Activated naive CD4-positive, alpha-beta T cell treated with anti-CD3 and anti-CD28 coated beads, Interleukin-2, amount 10 ng/mL, durations not matched to agents 5 hours and 36 hours (primary cell): Measurements from ENCODE around the gene STX3. TPM values are rescaled to one million over a fixed set of nuclear protein-coding genes. Genes with fewer than 3 reads are reported as not detected.

Experiments used
- total RNA-seq, 2 experiments: library from RNA; stranded (reverse); gene quantifications; one replicate each; pipeline ENCODE4 v1.2.3, GENCODE V29; 2021

The STX3 gene
- 10 to 100 TPM; 39.3 to 40.2 TPM for total RNA-seq

GRCh38 chr11:59754859-59755700, at the start of gene STX3:
TSS of gene STX3 (plus strand) at chr11:59755376. CDS start at chr11:59755606, 230 bp downstream.

GRCh38 chr11:59713745-59714144, 41.4 kb upstream of the STX3 start, which contains the start of gene OR10V1:
TSS of gene OR10V1 (minus strand) at chr11:59713845. CDS start at chr11:59713845, 0 bp downstream.

GRCh38 chr11:59810189-59810910, 55.2 kb downstream of the STX3 start, which contains the start of gene MRPL16:
TSS of gene MRPL16 (minus strand) at chr11:59810778. CDS start at chr11:59810658, 120 bp downstream.

GRCh38 chr11:59845399-59845798, 90.2 kb downstream of the STX3 start, which contains the start of gene CBLIF:
TSS of gene CBLIF (minus strand) at chr11:59845499. CDS start at chr11:59845453, 46 bp downstream.

Other genes starting within 250 kb of the STX3 start
- gene OR4D9, start 243.8 kb upstream of the STX3 start, total RNA-seq: not detected
- 10 to 100 TPM; 38.6 to 41.1 TPM for gene OSBP, start 139.6 kb upstream of the STX3 start, total RNA-seq
- 10 to 100 TPM; 43.4 to 44.8 TPM for gene PATL1, start 86.3 kb upstream of the STX3 start, total RNA-seq
- gene OR10V1, start 41.5 kb upstream of the STX3 start, total RNA-seq: not detected
- 10 to 100 TPM; 60.9 to 65.9 TPM for gene MRPL16, start 55.4 kb downstream of the STX3 start, total RNA-seq
- gene CBLIF, start 90.1 kb downstream of the STX3 start, total RNA-seq: not detected
- not detected for gene TCN1, start 111.1 kb downstream of the STX3 start, total RNA-seq
- not detected for gene OOSP3, start 123.4 kb downstream of the STX3 start, total RNA-seq
- not detected for gene OOSP1, start 183.1 kb downstream of the STX3 start, total RNA-seq
- not detected for gene OOSP4A, start 208.7 kb downstream of the STX3 start, total RNA-seq